Mammary epithelial cell (primary cell): ENCODE data around the gene SLCO4A1.

ENCODE experiments used
- EZH2 ChIP-seq: IDR thresholded peaks from 2 replicates; pipeline ENCODE4 v1.6.1; 2012; ENCODE audit warnings: low read length, inconsistent platforms, borderline replicate concordance
- TF ChIP-seq, protein P1 (sequence below), 2 donors: IDR thresholded peaks in 1 of 2; conservative IDR thresholded peaks in 1 of 2; 2 replicates each; pipeline ENCODE4 v1.5.1; 2011 to 2012; ENCODE audit warnings: inconsistent platforms in 2 of 2, low read length in 2 of 2, mild to moderate bottlenecking in 2 of 2, control low read depth in 1 of 2, low read depth in 1 of 2; ENCODE audit not compliant: insufficient read depth in 1 of 2; ENCODE audit errors: extremely low read depth in 1 of 2

DNA sequence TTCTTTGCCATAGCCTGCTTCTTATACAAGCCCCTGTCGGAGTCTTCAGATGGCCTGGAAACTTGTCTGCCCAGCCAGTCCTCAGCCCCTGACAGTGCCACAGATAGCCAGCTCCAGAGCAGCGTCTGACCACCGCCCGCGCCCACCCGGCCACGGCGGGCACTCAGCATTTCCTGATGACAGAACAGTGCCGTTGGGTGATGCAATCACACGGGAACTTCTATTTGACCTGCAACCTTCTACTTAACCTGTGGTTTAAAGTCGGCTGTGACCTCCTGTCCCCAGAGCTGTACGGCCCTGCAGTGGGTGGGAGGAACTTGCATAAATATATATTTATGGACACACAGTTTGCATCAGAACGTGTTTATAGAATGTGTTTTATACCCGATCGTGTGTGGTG lies 29.5 kb downstream of the SLCO4A1 start:
- no peak for TF ChIP-seq EZH2
- TF ChIP-seq, protein P1, sequence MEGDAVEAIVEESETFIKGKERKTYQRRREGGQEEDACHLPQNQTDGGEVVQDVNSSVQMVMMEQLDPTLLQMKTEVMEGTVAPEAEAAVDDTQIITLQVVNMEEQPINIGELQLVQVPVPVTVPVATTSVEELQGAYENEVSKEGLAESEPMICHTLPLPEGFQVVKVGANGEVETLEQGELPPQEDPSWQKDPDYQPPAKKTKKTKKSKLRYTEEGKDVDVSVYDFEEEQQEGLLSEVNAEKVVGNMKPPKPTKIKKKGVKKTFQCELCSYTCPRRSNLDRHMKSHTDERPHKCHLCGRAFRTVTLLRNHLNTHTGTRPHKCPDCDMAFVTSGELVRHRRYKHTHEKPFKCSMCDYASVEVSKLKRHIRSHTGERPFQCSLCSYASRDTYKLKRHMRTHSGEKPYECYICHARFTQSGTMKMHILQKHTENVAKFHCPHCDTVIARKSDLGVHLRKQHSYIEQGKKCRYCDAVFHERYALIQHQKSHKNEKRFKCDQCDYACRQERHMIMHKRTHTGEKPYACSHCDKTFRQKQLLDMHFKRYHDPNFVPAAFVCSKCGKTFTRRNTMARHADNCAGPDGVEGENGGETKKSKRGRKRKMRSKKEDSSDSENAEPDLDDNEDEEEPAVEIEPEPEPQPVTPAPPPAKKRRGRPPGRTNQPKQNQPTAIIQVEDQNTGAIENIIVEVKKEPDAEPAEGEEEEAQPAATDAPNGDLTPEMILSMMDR (conservative IDR thresholded peaks at IDR 0.05 in 1 of 2, IDR thresholded peaks at IDR 0.05 in 1 of 2; ENCODE audit: extremely low read depth in 1 of 2, insufficient read depth in 1 of 2, low read depth in 1 of 2, low read length in 2 of 2): no peak
